IMR-90 (cell line): ENCODE measurements around the gene PCDHA4. TPM values are rescaled to one million over a fixed set of nuclear protein-coding genes. Genes with fewer than 3 reads are reported as not detected.

ENCODE experiments used
- ATAC-seq: fragments of 200-7000 bp; cut with Tn5 transposase; 2 replicates; pipeline ENCODE4 v1.9.1; 2020; ENCODE audit warnings: low read depth, mild to moderate bottlenecking, moderate library complexity
- BruUV-seq: library from RNA; stranded (reverse); fragments of 400-500 nt; replicated peaks from 2 replicates; lab custom pipeline; 2021; lab: Mats Ljungman, UMichigan
- CTCF ChIA-PET: fragments of 300-600 bp; formaldehyde crosslinking; extraction: SDS; loops from one replicate; lab custom pipeline; 2021; ENCODE audit warnings: antibody characterized with exemption; lab: Yijun Ruan, JAX
- POLR2A ChIA-PET: fragments of 300-600 bp; sonication (Branson Sonifier 250); formaldehyde crosslinking; loops from one replicate; lab custom pipeline; 2022; ENCODE audit warnings: antibody characterized with exemption; ENCODE audit not compliant: unreplicated experiment; lab: Charles Lee
- DNase-seq: peaks from one replicate; pipeline ENCODE4 v3.0.0; 2013
- H2AFZ ChIP-seq: replicated peaks from 2 replicates; pipeline ENCODE3; 2013; ENCODE audit warnings: low read length, mild to moderate bottlenecking; ENCODE audit not compliant: poor library complexity
- H2AK5ac ChIP-seq: 2 replicates; pipeline ENCODE4 v1.6.1; 2013; ENCODE audit warnings: low read depth, low read length, inconsistent platforms
- H2AK9ac ChIP-seq: replicated peaks from 2 replicates; pipeline ENCODE3; 2013; ENCODE audit warnings: mild to moderate bottlenecking, low read depth, low read length, moderate library complexity; ENCODE audit not compliant: poor library complexity
- H2BK120ac ChIP-seq: 2 replicates; pipeline ENCODE4 v1.6.1; 2013; ENCODE audit warnings: low read depth, low read length, inconsistent platforms
- H2BK15ac ChIP-seq: 3 replicates; pipeline ENCODE4 v1.6.1; 2013; ENCODE audit warnings: low read depth, low read length, inconsistent platforms
- H2BK20ac ChIP-seq: 2 replicates; pipeline ENCODE4 v1.6.1; 2013; ENCODE audit warnings: low read depth, mild to moderate bottlenecking, inconsistent platforms, low read length, moderate library complexity
- H2BK5ac ChIP-seq: 2 replicates; pipeline ENCODE4 v1.6.1; 2013; ENCODE audit warnings: mild to moderate bottlenecking, low read depth, low read length, inconsistent platforms; ENCODE audit not compliant: poor library complexity, severe bottlenecking
- H3K14ac ChIP-seq: replicated peaks from 2 replicates; pipeline ENCODE4 v1.6.1; 2013; ENCODE audit warnings: low read depth, low read length, inconsistent platforms
- H3K18ac ChIP-seq: 2 replicates; pipeline ENCODE4 v1.6.1; 2013; ENCODE audit warnings: low read depth, low read length, control low read depth
- H3K23ac ChIP-seq: 2 replicates; pipeline ENCODE4 v1.6.1; 2013; ENCODE audit warnings: low read depth, low read length, inconsistent platforms
- H3K27ac ChIP-seq: 2 replicates; pipeline ENCODE4 v1.5.1; 2013; ENCODE audit warnings: mild to moderate bottlenecking, control low read depth, low read length; ENCODE audit not compliant: insufficient read depth
- H3K27me3 ChIP-seq: 2 replicates; pipeline ENCODE4 v1.6.1; 2013; ENCODE audit warnings: low read length; ENCODE audit not compliant: control insufficient read depth, insufficient read depth
- H3K36me3 ChIP-seq: 2 replicates; pipeline ENCODE4 v1.6.1; 2013; ENCODE audit warnings: low read length, mixed read lengths; ENCODE audit not compliant: control insufficient read depth, insufficient read depth
- H3K4ac ChIP-seq: 2 replicates; pipeline ENCODE4 v1.6.1; 2013; ENCODE audit warnings: low read depth, low read length, inconsistent platforms
- H3K4me1 ChIP-seq: 2 replicates; pipeline ENCODE4 v1.6.1; 2013; ENCODE audit warnings: low read length, mixed read lengths; ENCODE audit not compliant: control insufficient read depth, insufficient read depth
- H3K4me2 ChIP-seq: 2 replicates; pipeline ENCODE4 v1.6.1; 2013; ENCODE audit warnings: low read depth, mild to moderate bottlenecking, control low read depth, low read length, moderate library complexity
- H3K4me3 ChIP-seq: 2 replicates; pipeline ENCODE4 v1.5.1; 2013; ENCODE audit warnings: low read depth, mild to moderate bottlenecking, control low read depth, low read length, moderate library complexity; ENCODE audit not compliant: insufficient read depth
- H3K56ac ChIP-seq: 2 replicates; pipeline ENCODE4 v1.6.1; 2013; ENCODE audit warnings: low read length, inconsistent platforms; ENCODE audit not compliant: insufficient read depth; ENCODE audit errors: extremely low read depth
- H3K79me1 ChIP-seq, 2 experiments: 2 replicates each; pipeline ENCODE4 v1.6.1; 2013; ENCODE audit warnings: low read length in 2 of 2, inconsistent platforms in 1 of 2, low read depth in 1 of 2
- H3K9ac ChIP-seq: 2 replicates; pipeline ENCODE4 v1.6.1; 2013; ENCODE audit warnings: low read depth, low read length, control low read depth
- H3K9me1 ChIP-seq: 2 replicates; pipeline ENCODE4 v1.6.1; 2013; ENCODE audit warnings: low read length, inconsistent platforms; ENCODE audit not compliant: insufficient read depth
- H3K9me3 ChIP-seq: 2 replicates; pipeline ENCODE4 v1.6.1; 2013; ENCODE audit warnings: low read length; ENCODE audit not compliant: control insufficient read depth, insufficient read depth
- H4K20me1 ChIP-seq: 2 replicates; pipeline ENCODE4 v1.6.1; 2013; ENCODE audit warnings: low read length, inconsistent platforms; ENCODE audit not compliant: insufficient read depth
- H4K5ac ChIP-seq: 2 replicates; pipeline ENCODE4 v1.6.1; 2013; ENCODE audit warnings: mild to moderate bottlenecking, low read depth, low read length, control low read depth
- H4K8ac ChIP-seq, 2 experiments: 2 replicates each; pipeline ENCODE4 v1.6.1; 2013; ENCODE audit warnings: low read depth in 2 of 2, low read length in 2 of 2, control low read depth in 1 of 2, inconsistent platforms in 1 of 2
- H4K91ac ChIP-seq: 2 replicates; pipeline ENCODE4 v1.6.1; 2013; ENCODE audit warnings: low read depth, low read length, inconsistent platforms; ENCODE audit not compliant: insufficient read depth
- BHLHE40 ChIP-seq: fragments of 150-350 bp; IDR thresholded peaks from 2 replicates; pipeline ENCODE4 v1.6.1; 2016; ENCODE audit warnings: mild to moderate bottlenecking, low read depth, low read length
- CHD1 ChIP-seq: IDR thresholded peaks from 2 replicates; pipeline ENCODE4 v1.6.1; 2012; ENCODE audit warnings: low read depth, low read length, improper control_type of control experiment
- FOS ChIP-seq: fragments of 150-350 bp; IDR thresholded peaks from 2 replicates; pipeline ENCODE4 v1.6.1; 2016; ENCODE audit warnings: low read depth, low read length
- MAFK ChIP-seq: IDR thresholded peaks from 2 replicates; pipeline ENCODE4 v1.6.1; 2012; ENCODE audit warnings: low read depth, low read length, improper control_type of control experiment
- MAZ ChIP-seq: IDR thresholded peaks from 2 replicates; pipeline ENCODE4 v1.6.1; 2012; ENCODE audit warnings: low read depth, mild to moderate bottlenecking, low read length, improper control_type of control experiment, moderate library complexity, borderline replicate concordance
- MXI1 ChIP-seq: IDR thresholded peaks from 2 replicates; pipeline ENCODE4 v1.6.1; 2012; ENCODE audit warnings: low read depth, mild to moderate bottlenecking, low read length, moderate library complexity, borderline replicate concordance
- NFE2L2 ChIP-seq: fragments of 150-350 bp; IDR thresholded peaks from 2 replicates; pipeline ENCODE4 v1.6.1; 2016; ENCODE audit warnings: low read depth, mild to moderate bottlenecking, low read length
- POLR2A ChIP-seq: IDR thresholded peaks from 2 replicates; pipeline ENCODE4 v1.6.1; 2012; ENCODE audit warnings: mild to moderate bottlenecking, low read depth, low read length
- RAD21 ChIP-seq: IDR thresholded peaks from 2 replicates; pipeline ENCODE4 v1.6.1; 2012; ENCODE audit warnings: low read length, improper control_type of control experiment
- RCOR1 ChIP-seq: IDR thresholded peaks from 2 replicates; pipeline ENCODE4 v1.6.1; 2012; ENCODE audit warnings: mild to moderate bottlenecking, low read length, improper control_type of control experiment; ENCODE audit not compliant: insufficient replicate concordance
- RFX5 ChIP-seq: IDR thresholded peaks from 2 replicates; pipeline ENCODE4 v1.8.0; 2012; ENCODE audit warnings: low read depth, mild to moderate bottlenecking, low read length, moderate library complexity
- SMC3 ChIP-seq: fragments of 150-350 bp; IDR thresholded peaks from 2 replicates; pipeline ENCODE4 v1.6.1; 2016; ENCODE audit warnings: low read depth, mild to moderate bottlenecking, antibody characterized with exemption, low read length, moderate library complexity
- USF2 ChIP-seq: fragments of 150-350 bp; IDR thresholded peaks from 2 replicates; pipeline ENCODE4 v1.6.1; 2017; ENCODE audit warnings: mild to moderate bottlenecking, antibody characterized with exemption, low read length, low read depth
- WGBS, 2 experiments: methylation state at CpG; one replicate each; pipeline versions ENCODE4 v1.1.5 to v1.1.7; 2013; ENCODE audit warnings: missing lambda C conversion rate in 2 of 2; ENCODE audit not compliant: insufficient read length in 1 of 2; ENCODE audit errors: extremely low coverage in 2 of 2; 5-methylcytosine and 5-hydroxymethylcytosine counted together
- dilution Hi-C: fragments of 300-500 bp; cut with HindIII; formaldehyde crosslinking; loops from one replicate; pipeline ENCODE4 v1.14.3; 2018; ENCODE audit warnings: low sequenced_read_pairs; ENCODE audit not compliant: unreplicated experiment
- in situ Hi-C: fragments of 300-500 bp; cut with MboI; formaldehyde crosslinking; loops from 3 replicates; pipeline ENCODE4 v1.14.3; 2019; ENCODE audit warnings: low sequenced_read_pairs, inconsistent platforms, mixed read lengths
- intact Hi-C: fragments of 100-400 bp; cut with micrococcal nuclease; formaldehyde crosslinking; loops from 2 replicates; pipeline ENCODE4 v1.10.0; 2022
- polyA plus RNA-seq, 3 experiments: library from polyadenylated mRNA; depleted of rRNA; stranded (reverse); fragments of >200 nt; gene quantifications; 2 replicates each; pipeline ENCODE4 v1.2.3, GENCODE V29; 2012; ENCODE audit warnings: low replicate concordance in 1 of 3
- total RNA-seq: library from RNA; depleted of rRNA; stranded (reverse); fragments of >200 nt; gene quantifications from 2 replicates; pipeline ENCODE4 v1.2.3, GENCODE V29; 2012
- TF ChIP-seq, protein P1 (sequence below): conservative IDR thresholded peaks from 2 replicates; pipeline ENCODE4 v1.5.1; 2012; ENCODE audit warnings: mild to moderate bottlenecking, low read depth, low read length, improper control_type of control experiment
- TF ChIP-seq, protein P2 (sequence below): fragments of 150-350 bp; IDR thresholded peaks from 2 replicates; pipeline ENCODE4 v1.6.1; 2016; ENCODE audit warnings: low read depth, mild to moderate bottlenecking, low read length, moderate library complexity, borderline replicate concordance

Gene PCDHA4
- total and polyA plus RNA-seq, 2 of the 4 experiments (the other 2 are of a cell fraction), result under 0.01 to 0.02 TPM

GRCh38 chr5:140835622-140836510 is 29.0 kb downstream of the PCDHA4 start:
- intact Hi-C loops, result no loop called here
- DNase-seq, result no peak
- TF ChIP-seq, protein P1, sequence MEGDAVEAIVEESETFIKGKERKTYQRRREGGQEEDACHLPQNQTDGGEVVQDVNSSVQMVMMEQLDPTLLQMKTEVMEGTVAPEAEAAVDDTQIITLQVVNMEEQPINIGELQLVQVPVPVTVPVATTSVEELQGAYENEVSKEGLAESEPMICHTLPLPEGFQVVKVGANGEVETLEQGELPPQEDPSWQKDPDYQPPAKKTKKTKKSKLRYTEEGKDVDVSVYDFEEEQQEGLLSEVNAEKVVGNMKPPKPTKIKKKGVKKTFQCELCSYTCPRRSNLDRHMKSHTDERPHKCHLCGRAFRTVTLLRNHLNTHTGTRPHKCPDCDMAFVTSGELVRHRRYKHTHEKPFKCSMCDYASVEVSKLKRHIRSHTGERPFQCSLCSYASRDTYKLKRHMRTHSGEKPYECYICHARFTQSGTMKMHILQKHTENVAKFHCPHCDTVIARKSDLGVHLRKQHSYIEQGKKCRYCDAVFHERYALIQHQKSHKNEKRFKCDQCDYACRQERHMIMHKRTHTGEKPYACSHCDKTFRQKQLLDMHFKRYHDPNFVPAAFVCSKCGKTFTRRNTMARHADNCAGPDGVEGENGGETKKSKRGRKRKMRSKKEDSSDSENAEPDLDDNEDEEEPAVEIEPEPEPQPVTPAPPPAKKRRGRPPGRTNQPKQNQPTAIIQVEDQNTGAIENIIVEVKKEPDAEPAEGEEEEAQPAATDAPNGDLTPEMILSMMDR, result no peak
- no peak for TF ChIP-seq MXI1
- TF ChIP-seq, protein P2, sequence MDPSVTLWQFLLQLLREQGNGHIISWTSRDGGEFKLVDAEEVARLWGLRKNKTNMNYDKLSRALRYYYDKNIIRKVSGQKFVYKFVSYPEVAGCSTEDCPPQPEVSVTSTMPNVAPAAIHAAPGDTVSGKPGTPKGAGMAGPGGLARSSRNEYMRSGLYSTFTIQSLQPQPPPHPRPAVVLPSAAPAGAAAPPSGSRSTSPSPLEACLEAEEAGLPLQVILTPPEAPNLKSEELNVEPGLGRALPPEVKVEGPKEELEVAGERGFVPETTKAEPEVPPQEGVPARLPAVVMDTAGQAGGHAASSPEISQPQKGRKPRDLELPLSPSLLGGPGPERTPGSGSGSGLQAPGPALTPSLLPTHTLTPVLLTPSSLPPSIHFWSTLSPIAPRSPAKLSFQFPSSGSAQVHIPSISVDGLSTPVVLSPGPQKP, result no peak
- no peak for TF ChIP-seq RAD21
- TF ChIP-seq MAZ, result no peak
- TF ChIP-seq RFX5, result no peak
- no peak for TF ChIP-seq SMC3
- no peak for TF ChIP-seq BHLHE40
- no peak for TF ChIP-seq MAFK
- no peak for TF ChIP-seq FOS
- no peak for TF ChIP-seq USF2
- no peak for TF ChIP-seq NFE2L2
- TF ChIP-seq RCOR1, result no peak
- no peak for TF ChIP-seq POLR2A
- no peak for TF ChIP-seq CHD1

More at GRCh38 chr5:140835622-140836510, 29.0 kb downstream of the PCDHA4 start:
- H2BK120ac ChIP-seq, result no peak overlapping the region
- no peak overlapping the region for H2AK5ac ChIP-seq
- H3K27ac ChIP-seq, result no peak overlapping the region
- H3K4me3 ChIP-seq, result no peak overlapping the region
- BruUV-seq, result no TSS peak
- no peaks in the 10 kb centered on the region for H4K20me1 ChIP-seq
- ChIA-PET POLR2A (no interaction called here), CTCF (no interaction called here)
- WGBS, 2 experiments, result 44% methylated on average over 79 of the region's 103 CpGs; no CpG with 5 or more reads in 1 of the 2 experiments
- no peak overlapping the region for H3K4me2 ChIP-seq
- H3K18ac ChIP-seq, result no peak overlapping the region
- no peaks in the 10 kb centered on the region for H3K36me3 ChIP-seq
- no peak for ATAC-seq
- H3K9ac ChIP-seq, result no peak overlapping the region
- H2BK15ac ChIP-seq, result no peak overlapping the region
- H3K9me1 ChIP-seq, result no peaks in the 10 kb centered on the region
- no peak overlapping the region for H2AK9ac ChIP-seq
- H3K27me3 ChIP-seq, result no peaks in the 10 kb centered on the region
- no peaks in the 10 kb centered on the region for H3K79me1 ChIP-seq
- H3K56ac ChIP-seq, result no peak overlapping the region
- H2BK20ac ChIP-seq, result no peak overlapping the region
- in situ Hi-C loops, result no loop called here
- H2BK5ac ChIP-seq, result no peak overlapping the region
- no peak overlapping the region for H3K14ac ChIP-seq
- H4K8ac ChIP-seq, result no peak overlapping the region
- H4K5ac ChIP-seq, result no peak overlapping the region
- no peaks in the 10 kb centered on the region for H3K4me1 ChIP-seq
- H4K91ac ChIP-seq, result no peak overlapping the region
- no peak overlapping the region for H3K4ac ChIP-seq
- H2AFZ ChIP-seq, result no peak overlapping the region
- dilution Hi-C loops, result no loop called here
- no peak overlapping the region for H3K23ac ChIP-seq
- peaks cover 17% of the 10 kb centered on the region for H3K9me3 ChIP-seq
